Measurements from ENCODE around the gene SLC52A1. TPM values are rescaled to one million over a fixed set of nuclear protein-coding genes. Genes with fewer than 3 reads are reported as not detected.

SLC52A1 gene
- total RNA-seq, 2 donors from 2014 or later, result 0.10 TPM; not detected in 1

DNA sequence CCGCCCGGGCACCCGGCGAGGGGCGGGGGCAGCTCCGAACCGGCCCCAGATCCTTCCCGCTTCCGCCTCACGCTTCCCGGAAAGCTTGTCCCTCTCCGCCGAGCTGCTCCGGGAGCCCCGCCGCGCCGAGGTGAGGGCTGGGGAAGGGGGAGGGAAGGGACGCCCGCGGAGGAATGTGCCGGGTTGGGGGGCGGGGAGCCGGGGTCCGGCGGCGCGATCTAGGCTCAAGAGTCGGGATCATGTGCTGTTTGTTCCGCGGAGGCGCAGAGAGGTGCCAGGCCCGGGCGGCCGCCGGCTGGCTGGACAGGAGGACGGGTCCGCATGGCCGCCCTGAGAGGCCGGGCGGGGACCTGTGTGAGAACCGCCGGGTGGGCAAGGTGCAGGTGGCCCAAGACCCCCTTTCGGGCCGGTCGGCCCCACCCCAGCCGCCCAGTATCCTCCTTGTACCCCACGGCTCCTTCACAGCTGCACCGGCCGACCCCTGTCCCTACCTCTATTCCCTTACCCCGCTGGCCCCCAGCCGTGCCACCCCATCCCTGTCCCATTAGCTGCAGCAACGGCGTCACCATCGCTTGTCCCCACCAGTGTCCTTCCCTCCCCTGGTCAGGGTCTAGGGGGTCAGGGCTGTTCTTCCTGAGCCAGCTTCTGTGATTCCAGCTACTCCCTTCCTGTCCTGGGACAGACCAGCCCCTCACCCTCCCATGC is 37.0 kb downstream of the SLC52A1 start:
- DNase-seq (peak; percentile 70), ATAC-seq (peak in 1 of 2 donors; percentile 1)
- intact Hi-C loops (cut with DNase I), result no loop called here

GRCh38 chr17:4997302-4998026 is 37.8 kb downstream of the SLC52A1 start, which contains the start of the genes INCA1 and KIF1C:
TSS of gene INCA1 (minus strand) at chr17:4997522. CDS start at chr17:4994437, 3,085 bp downstream.
TSS of gene KIF1C (plus strand) at chr17:4997950. CDS start at chr17:5000247, 2,297 bp downstream.
- intact Hi-C loops (cut with DNase I), result no loop called here
- peak; percentile 93 to 94 for ATAC-seq
- peak; percentile 95 for DNase-seq

GRCh38 chr17:4994081-4994595 is 41.1 kb downstream of the SLC52A1 start:
- DNase-seq, result no peak
- ATAC-seq, result no peak
- intact Hi-C loops (cut with DNase I), result no loop called here

GRCh38 chr17:4987767-4988567 is 47.3 kb downstream of the SLC52A1 start:
- ATAC-seq (peak; percentile 10 to 22), DNase-seq (no peak)
- intact Hi-C loops (cut with DNase I), result loop anchor here (5.0 to 10.0 kb wide), 2 partner anchors 81 to 83 kb away; partner anchors contain the start of gene CHRNE (in 1 of the 2)

GRCh38 chr17:4986951-4987766 is 48.1 kb downstream of the SLC52A1 start, which contains the start of gene CAMTA2:
TSS of gene CAMTA2 (minus strand) at chr17:4987675. CDS start at chr17:4986222, 1,453 bp downstream.
- peak; percentile 96 for DNase-seq
- peak; percentile 96 to 97 for ATAC-seq
- intact Hi-C loops (cut with DNase I), result loop anchor here (5.0 to 10.0 kb wide), 2 partner anchors 80 to 82 kb away; partner anchors contain the start of gene CHRNE (in 1 of the 2)

DNA sequence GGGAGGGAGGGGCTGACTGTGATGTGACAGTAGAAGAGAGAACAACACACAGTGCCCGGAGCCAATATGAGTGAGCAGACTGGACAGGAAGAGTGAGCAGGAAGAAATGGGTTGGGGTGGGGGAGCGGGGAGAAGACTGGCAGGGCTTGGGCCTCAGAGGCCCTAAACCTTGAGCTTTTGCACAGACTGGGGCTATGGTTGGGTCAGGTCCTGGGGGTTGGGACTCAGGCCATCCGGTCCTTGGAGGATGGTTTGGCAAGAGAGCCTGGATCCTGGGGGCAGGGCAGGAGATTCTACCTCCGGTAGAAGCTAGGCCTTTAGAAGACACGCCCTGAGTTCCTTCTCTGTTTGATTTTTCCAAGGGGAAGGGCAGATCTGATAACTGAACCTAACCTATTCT is 48.8 kb downstream of the SLC52A1 start:
- ATAC-seq (peak in 1 of 2 donors; percentile 4), DNase-seq (no peak)
- intact Hi-C loops (cut with DNase I), result loop anchor here (5.0 to 10.0 kb wide), 2 partner anchors 79 to 82 kb away; partner anchors contain the start of gene CHRNE (in 1 of the 2)

Other genes with a start within 250 kb of the SLC52A1 start
- 1 to 10 TPM in 1 of 2 donors, under 1 TPM in 1; 0.81 to 1.1 TPM for gene VMO1, start 249.1 kb downstream of the SLC52A1 start, total RNA-seq
- not detected for gene GLTPD2, start 246.5 kb downstream of the SLC52A1 start, total RNA-seq
- gene PSMB6, start 239.3 kb downstream of the SLC52A1 start, total RNA-seq, result 100 to 1,000 TPM; 145 to 147 TPM
- gene PLD2, start 228.3 kb downstream of the SLC52A1 start, total RNA-seq, result 10 to 100 TPM; 14.7 to 14.9 TPM
- 10 to 100 TPM; 40.1 to 42.2 TPM for gene MINK1, start 202.1 kb downstream of the SLC52A1 start, total RNA-seq
- 1 to 10 TPM; 1.3 to 2.3 TPM for gene C17orf107, start 135.9 kb downstream of the SLC52A1 start, total RNA-seq
- gene CHRNE, start 132.3 kb downstream of the SLC52A1 start, total RNA-seq, result 100 to 1,000 TPM in 1 of 2 donors, 10 to 100 TPM in 1; 36.8 to 118 TPM
- under 1 TPM; 0.13 to 0.15 TPM for gene GP1BA, start 103.1 kb downstream of the SLC52A1 start, total RNA-seq
- gene SLC25A11, start 95.4 kb downstream of the SLC52A1 start, total RNA-seq, result 100 to 1,000 TPM; 166 to 175 TPM
- 10 to 100 TPM; 76.2 to 95.6 TPM for gene RNF167, start 95.2 kb downstream of the SLC52A1 start, total RNA-seq
- gene PFN1, start 86.9 kb downstream of the SLC52A1 start, total RNA-seq, result 100 to 1,000 TPM; 254 to 303 TPM
- gene ENO3, start 84.3 kb downstream of the SLC52A1 start, total RNA-seq, result 100 to 1,000 TPM; 149 to 228 TPM
- 100 to 1,000 TPM; 113 to 128 TPM for gene SPAG7, start 67.6 kb downstream of the SLC52A1 start, total RNA-seq
- gene CAMTA2, start 47.8 kb downstream of the SLC52A1 start, total RNA-seq, result 10 to 100 TPM; 35.5 to 46.1 TPM
- 1 to 10 TPM; 1.8 to 2.6 TPM for gene INCA1, start 37.9 kb downstream of the SLC52A1 start, total RNA-seq
- 100 to 1,000 TPM; 405 to 447 TPM for gene KIF1C, start 37.5 kb downstream of the SLC52A1 start, total RNA-seq
- 10 to 100 TPM in 1 of 2 donors, 1 to 10 TPM in 1; 8.6 to 12.5 TPM for gene ZFP3, start 43.0 kb upstream of the SLC52A1 start, total RNA-seq
- 1 to 10 TPM; 5.1 to 5.7 TPM for gene ZNF232, start 76.5 kb upstream of the SLC52A1 start, total RNA-seq
- gene USP6, start 80.6 kb upstream of the SLC52A1 start, total RNA-seq, result under 1 TPM; 0.06 to 0.16 TPM
- 1 to 10 TPM; 5.7 to 6.9 TPM for gene ZNF594, start 156.4 kb upstream of the SLC52A1 start, total RNA-seq
- gene SCIMP, start 199.4 kb upstream of the SLC52A1 start, total RNA-seq, result 1 to 10 TPM; 3.1 TPM
- gene RABEP1, start 246.9 kb upstream of the SLC52A1 start, total RNA-seq, result 10 to 100 TPM; 43.1 to 50.5 TPM